Right renal pelvis (tissue), 4 donors: ENCODE measurements around the gene RAB11FIP4. TPM values are rescaled to one million over a fixed set of nuclear protein-coding genes. Genes with fewer than 3 reads are reported as not detected.

Source experiments
- DNase-seq, 4 donors: peaks; one replicate each; pipeline ENCODE4 v3.0.0-alpha.2; 2013; ENCODE audit warnings: low read depth in 4 of 4, low spot score in 3 of 4, missing footprints in 1 of 4
- polyA plus RNA-seq, 4 donors: library from polyadenylated mRNA; unstranded; fragments of 120-200 nt; gene quantifications; one replicate each; pipeline ENCODE4 v1.2.1, GENCODE V29; 2013; ENCODE audit not compliant: insufficient read length in 4 of 4

Gene RAB11FIP4
- polyA plus RNA-seq, 4 donors, result 14.8 to 15.7 (median 15.4) TPM

DNA sequence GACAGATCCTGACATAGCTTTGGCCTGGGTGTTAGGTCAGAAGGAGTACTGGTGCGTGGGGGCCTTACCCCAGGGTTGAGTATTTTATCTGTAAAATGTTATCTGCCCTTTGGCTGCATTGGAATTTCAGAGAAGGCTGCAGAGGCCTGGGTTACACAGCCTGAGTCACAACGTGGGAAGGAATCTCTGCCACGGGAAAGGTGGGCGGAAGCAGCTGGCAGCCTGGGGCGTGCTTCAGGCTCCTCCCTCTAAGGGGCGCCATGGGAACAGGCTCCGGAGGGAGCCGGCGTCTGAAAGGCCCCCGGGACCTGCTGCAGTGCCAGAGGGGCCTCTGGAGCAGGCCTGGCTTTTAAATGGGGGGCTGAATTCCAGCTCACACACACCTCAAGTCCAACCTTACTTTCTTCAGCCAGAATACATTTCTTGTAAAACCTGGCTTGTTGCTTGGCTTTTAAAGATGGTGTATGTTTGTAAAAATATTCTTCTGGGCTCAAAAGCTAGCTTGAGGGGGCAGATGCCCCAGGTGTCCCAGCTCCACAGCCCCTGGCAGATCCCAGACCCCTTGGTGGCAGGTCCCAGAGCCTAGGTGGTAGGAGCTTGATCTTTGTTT, 142.2 kb downstream of the RAB11FIP4 start:
- no peak for DNase-seq

DNA sequence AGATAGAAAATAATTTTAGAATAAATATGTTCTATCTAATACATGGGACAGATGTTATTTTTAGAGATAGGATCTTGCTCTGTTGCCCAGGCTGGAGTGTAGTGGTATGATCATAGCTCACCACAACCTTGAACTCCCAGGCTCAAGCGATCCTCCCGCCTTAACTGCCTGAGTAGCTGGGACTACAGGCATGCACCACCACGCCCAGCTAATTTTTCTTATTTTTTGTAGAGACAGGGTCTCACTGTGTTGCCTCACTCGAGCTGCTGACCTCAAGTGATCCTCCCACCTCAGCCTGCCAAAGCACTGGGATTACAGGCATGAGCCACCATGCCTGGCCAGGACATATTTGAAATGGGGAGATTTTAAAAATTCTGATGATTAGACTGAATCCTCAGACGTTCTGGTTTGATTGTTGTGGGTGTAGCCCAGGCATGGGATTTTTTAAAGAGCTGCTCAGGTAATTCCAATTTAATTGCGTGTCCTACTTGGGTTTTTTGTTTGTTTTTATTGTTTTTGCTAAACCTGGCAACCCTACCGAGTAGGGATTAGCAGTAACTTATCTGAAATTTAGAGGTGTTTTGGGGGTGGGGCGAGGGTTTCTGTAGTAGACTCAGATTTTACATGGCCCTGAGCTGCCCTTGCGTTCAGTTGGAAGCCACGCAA, 142.9 kb downstream of the RAB11FIP4 start:
- DNase-seq, result no peak

DNA sequence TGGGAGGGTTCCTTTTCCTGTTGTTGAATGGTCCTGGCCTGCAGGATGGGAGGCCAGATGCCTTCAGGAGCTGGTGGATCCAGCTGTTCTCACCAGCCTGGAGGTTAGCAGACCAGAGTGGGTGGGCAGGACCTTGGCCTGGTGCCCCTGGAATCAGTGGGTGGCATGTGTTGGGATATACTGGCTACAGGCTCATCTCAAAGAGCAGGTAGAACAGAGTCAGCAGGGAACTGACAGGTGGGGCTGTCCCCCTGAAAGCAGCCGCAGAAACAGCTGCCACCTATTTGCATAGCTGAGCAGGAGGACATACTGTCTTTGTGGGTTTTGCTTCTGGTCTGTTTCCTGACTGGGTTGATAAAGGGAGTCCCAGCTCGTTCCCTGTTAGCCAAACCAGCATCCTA, 144.1 kb downstream of the RAB11FIP4 start:
- DNase-seq, result no peak

DNA sequence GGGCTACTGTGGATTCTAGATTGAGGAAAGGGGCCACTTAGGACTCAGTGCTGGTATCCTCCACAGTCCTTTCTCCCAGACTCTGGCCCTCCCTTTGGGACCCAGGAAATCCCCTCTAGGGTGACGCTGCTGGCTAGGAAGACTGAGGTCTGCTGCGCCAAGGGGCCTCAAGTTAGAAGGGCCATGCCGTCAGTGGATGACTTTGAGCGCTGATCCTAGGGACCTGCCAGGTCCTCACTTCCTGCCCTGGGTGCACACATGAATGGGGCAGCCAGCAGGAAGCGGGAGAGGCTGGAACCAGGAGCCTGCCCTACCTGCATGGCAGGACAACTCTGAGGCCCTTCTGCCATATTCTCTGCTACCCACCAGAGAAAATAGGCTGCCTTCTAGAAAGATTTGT, 145.0 kb downstream of the RAB11FIP4 start:
- no peak for DNase-seq

DNA sequence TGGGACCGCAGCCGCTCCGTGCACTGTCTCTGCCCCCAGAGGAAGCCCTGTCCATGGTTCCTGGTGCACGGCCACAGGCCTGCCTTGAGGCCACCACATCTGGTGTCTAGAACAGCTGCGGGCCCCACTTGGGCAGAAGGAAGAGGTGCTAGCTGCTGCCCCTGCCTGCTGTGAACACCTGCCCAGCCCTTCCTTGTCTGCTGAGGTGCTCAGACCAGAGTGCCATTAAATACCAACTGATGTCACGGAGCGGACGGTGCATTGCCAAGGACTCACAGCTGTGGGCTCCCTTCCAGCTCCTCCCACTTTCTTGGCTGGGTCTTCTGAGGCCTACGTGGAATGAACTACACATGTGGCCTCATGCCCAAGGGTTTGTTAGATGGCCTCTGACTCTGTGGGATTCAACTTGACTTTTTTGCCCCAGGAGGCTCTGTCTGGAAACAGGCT, 146.1 kb downstream of the RAB11FIP4 start:
- DNase-seq, result no peak

DNA sequence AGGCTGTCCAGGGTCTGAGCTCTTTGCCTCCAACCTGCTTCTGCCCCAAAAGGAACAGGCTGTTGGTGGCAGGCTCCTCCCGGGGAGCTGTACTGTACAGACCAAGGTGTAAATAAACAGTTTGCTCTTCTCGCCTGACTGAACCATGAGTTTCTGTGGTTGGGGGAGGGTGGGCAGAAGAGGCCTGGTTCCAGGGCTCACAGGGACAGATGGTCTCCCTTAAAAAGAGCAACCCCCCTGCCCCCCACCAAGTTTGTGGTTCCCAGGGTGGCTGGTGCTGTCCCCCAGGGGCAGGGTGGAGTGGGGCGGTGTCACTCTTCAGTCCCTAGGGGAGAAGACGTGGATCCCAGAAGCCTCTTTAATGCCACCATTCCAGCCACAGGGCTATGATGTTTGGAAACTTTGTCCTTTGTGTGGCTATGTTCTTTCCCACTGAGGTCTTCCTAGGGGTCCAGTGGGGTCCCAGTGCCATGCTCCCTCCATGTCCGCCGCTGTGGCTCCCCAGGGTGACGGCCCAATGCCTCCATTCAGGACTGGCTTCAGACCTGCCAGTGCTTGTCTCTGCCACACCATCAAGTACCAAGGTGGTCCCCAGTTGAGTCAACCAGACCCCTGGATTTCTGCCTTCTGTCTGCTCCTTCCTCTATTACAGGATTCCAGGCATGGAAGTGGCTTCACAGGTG, 146.7 kb downstream of the RAB11FIP4 start:
- DNase-seq, result no peak

DNA sequence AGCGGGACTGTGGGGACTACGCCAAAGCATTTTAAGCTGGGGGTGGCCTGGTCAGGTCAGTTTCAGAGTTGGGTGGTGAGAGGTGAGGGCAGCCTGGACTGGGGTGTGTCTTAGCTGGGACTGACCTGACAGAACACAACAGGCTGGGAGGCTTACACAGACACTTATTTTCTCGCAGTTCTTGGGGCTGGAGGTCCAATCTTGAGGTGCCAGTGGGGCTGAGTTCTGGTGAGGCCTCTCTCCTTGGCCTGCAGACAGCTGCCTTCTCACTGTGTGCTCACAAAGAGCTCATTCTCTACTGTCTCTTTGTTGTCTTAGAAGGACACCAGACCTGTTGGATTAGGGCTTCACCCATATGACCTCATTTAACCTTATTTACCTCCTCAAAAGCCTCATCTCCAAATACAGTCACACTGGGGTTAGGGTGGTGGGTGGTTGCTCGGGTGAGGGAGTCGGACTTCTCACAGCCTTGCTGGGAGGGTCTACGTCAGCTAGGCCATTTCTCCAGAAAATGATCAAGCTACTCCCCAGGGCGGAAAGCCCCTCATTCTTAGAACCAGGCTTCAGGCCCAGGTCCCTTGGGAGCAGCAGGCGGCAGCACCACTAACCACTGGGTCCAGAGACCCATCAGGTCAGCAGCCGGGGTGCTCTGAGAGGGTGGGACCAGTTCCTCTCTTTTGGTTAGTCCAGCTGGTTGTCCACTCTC, 149.3 kb downstream of the RAB11FIP4 start:
- no peak for DNase-seq

DNA sequence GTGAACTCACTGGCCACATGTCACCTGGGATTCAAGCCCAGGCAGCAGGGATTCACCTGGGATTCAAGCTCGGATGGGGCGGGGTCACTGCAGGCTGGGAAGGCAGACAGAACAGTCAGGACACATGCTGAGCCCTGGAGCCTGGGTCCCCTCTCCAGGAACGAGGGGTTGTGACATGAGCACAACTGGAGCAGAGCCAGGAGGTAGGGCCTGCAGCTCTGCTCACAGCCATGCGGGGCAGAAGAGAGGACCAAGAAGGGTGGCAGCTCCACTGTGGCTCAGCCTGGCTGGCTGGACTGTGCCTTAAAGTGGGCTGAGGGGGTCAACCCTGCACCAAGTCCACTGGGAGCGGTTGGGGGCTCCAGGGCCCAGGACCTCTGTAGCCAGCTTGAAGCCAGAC, 150.1 kb downstream of the RAB11FIP4 start:
- DNase-seq, result no peak

DNA sequence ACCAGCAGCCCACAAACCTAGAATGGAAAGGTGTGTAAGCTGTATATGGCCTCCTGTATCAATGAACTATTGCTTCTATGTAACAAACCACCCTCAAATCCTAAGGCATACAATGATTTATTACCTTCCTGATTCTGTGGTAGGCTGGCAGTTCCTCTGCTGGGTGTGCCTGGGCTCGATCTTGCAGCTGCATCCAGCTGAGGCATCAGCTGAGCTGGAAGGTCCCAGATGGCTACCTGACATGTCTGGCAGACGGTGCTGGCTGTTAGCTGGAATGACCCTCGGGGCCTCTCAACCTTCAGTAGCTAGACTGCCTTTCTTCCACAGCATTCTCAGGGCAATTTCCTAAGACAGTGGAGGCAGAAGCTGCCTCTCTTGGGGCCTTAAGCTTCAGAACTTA, 152.7 kb downstream of the RAB11FIP4 start:
- no peak for DNase-seq

DNA sequence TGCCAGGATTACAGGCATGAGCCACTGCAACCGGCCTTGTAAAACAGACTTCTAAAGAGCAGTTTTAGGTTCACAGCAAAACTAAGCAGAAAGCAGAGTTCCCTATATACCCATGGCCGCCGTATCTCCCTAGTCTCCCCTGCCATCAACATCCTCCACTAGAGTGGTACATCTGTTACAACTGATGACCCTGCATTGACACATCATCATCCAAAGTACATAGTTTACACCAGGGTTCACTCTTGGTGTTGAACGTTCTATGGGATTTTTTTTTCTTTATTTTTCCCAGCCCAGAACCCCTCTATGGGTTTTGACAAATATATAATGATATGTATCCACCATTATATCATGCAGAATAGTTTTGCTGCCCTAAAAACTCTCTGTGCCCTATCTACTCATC, 155.2 kb downstream of the RAB11FIP4 start:
- DNase-seq, result no peak

DNA sequence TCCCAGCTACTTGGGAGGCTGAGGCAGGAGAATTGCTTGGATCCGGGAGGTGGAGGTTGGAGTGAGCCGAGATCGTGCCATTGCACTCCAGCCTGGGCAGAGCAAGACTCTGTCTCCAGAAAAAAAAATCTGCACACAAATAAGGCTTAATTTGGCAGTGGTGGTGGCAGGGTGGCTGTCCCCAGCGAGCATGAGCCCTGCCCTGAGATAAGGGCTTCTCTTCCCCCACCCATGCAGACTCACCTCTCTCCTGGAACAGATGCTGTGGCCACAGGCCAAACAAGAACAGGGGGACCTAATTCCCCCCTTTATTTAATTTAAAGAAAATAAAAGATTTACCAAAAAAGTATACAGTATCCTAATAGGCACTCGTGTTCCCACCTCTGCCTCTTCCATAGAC, 157.2 kb downstream of the RAB11FIP4 start:
- DNase-seq, result no peak

DNA sequence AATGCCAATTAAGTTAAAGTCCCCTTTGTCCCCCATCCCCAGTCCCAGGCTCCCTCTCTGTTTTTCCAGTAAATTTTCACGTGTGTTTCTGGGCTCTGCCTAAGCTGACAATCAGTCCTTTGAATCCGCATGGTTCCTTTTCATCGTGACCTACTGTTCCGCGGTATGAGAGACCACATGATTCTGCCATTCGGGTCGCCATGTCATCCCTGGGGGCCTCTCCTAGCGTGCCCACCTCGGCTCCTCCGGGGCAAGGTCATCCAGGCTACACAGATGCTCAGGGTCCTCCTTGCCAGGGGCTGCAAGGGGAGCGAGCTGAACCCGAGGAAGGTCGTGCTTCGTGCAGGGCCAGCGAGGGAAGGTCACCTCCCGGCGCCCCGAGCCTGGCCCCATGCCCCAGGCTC, 157.6 kb downstream of the RAB11FIP4 start:
- DNase-seq, result no peak

DNA sequence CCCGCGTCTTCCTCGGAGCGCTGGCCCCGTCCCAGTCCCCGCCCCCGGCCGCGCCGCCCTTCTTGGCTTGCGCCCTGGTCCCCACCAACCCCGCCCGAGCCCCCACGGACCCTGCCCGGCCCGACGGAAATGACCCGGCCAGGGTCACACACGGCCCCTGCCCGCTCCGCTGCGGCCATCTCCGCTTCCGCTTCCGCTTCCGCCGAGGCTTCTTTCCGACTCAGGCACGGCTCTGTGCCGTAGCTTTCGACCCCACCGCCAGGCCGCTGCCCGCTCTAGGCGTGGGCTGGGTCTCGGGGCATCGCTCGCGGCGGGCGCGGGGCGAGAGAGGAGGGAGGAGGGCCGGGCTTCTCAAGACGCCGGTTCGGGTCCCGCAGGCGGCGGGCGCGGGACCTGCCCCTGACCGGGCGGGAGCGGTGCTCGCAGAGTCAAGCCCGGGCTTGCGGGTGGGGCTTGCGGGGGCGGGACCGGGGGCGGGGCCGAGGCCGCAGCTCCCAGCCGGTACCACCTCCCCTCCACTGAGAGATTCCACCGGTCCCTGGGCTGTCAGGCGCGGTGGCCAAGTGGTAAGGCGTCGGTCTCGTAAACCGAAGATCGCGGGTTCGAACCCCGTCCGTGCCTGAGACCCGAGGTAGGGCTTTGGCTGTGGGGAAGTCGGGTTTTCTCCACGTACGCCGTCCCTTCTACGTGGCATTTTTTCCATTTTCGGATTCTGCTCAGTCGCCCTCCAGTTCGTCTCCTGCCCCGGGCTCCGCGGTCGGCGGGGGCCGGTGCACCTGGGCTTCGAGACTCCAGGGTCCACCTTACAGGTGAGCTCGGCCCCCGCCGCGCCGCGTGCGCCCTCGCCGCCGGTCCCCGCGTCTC, 158.3 kb downstream of the RAB11FIP4 start:
- peak; percentile 81 to 87 (median 82) for DNase-seq

DNA sequence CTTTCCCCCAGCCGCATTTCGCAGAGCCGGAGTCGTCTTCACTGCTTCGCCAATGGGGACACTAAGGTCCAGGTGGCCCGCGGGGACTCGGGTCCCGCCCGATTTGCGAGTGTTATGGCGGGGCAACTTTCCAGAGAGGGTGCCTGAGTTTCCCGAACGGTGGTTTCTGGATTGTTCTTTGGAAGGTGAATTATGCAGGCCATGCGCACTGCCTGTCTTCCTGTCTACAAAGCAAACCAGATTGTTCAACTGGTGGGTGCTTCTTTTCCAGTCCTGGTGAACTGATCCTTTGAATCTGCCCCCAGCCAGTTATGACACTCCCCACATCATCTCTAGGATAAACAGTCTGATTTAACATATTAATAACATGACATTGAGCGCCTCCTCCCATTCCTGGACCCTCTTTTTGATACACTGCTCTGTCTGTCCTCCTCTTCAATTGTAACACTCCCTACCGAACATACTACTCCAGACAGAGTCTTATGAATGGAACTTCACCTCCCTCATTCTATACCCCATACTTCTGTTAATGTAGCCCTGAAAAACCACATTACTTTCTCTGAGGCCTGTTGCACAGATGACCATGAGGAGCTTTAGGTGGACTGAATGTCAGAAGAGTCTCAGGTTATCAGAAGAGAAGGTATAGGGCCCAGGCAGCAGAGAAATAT, 159.0 kb downstream of the RAB11FIP4 start:
- DNase-seq, result no peak

DNA sequence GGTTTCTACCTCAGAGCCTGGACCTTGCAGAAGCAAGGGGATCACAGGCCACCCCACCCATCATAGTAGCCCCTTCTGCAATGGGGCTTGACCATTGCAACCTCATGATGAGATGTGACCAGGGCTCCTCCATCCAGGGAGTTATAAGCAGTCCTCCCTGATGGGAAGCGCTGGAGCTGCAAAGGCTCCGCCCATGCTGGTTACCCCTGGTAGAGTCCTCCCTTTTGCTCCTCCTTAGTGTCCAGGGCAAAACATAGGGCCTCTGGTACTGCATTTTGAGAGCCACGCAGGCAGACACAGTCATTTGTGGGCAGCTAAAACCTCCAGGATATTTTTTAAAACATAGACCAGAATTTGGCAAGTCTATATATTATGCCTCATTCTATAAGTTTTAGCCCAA, 161.1 kb downstream of the RAB11FIP4 start:
- no peak for DNase-seq

DNA sequence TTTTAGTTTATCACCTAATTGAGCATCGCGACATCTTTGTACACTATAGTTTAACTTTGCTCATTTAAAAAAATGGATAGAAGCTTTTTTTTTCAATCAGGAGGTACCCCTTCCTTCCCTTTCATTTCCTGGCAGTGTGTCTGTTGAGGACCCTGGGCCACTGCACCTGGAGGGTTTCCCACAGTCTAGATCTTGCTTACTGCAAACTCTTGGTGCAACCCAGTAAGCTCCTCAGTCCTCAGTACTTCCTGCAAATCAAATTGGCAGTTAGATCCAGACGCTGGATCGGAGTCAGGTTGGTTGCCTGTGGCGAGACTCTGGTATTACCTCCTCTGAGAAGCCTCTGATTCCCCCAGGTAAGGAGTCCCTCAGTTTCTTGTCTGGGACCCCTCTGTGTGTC, 162.0 kb downstream of the RAB11FIP4 start:
- DNase-seq, result no peak

DNA sequence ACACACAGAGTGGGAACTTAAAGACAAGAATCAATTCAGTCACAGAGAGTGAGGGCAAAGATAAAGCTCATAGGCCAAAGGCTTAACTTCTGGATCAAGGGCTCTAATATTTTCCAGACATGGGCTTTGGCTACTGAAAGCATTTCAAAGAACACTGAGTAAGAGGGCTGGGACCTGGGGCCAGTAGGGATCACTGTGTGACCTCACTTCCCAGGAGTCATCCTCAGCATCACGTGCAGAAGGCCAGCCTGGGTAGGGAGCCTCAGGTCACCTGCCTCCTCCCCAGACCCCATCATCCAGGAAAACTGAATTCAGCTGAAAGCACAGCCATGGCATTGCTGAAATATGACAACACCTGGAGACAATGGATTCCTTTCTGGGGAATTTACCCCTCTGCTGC, 163.5 kb downstream of the RAB11FIP4 start:
- no peak for DNase-seq

DNA sequence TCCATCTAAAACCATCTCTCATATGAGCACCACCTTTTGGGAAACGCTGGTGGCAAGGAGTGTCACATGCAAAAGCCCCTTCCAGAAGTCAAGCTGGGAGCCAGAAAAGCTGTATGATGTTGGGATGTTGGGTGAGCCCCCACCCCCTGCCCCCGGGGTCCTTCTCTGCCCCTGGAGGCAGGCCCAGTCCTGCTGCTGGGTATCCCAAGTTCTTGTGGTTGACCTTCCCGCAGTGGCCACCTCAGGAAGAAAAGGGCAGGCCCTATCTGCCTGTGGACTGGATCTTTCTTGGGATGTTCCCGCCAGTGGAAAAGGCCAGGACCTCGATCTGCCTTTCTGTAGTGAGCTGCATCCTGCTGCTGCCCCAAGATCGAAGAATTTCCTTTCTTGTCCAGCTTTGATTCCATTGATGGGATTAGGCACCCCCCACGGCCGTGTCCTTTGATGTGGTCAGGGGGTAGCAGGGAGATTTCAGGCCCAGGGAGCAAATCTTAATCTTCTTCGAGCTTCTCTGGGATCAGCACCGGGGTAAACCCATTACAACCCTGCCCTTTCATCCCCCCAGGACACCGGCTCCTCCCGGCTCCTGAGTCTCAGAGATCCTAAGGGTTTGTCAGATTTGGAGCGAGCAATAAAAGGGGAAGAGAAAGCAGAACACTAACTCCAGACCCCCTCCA, 165.6 kb downstream of the RAB11FIP4 start:
- DNase-seq, result no peak
